HEK293T (cell line): Measurements from ENCODE around the gene MAN2A1.

ENCODE experiments used
- CTCF ChIA-PET: fragments of 350-600 bp; formaldehyde crosslinking; extraction: SDS; loops from one replicate; lab custom pipeline; 2021; ENCODE audit warnings: antibody characterized with exemption, inconsistent platforms; lab: Yijun Ruan, JAX
- POLR2A ChIA-PET: fragments of 350-600 bp; formaldehyde crosslinking; extraction: SDS; loops from one replicate; lab custom pipeline; 2020; ENCODE audit warnings: antibody characterized with exemption, inconsistent platforms; lab: Yijun Ruan, JAX
- DNase-seq: peaks from one replicate; pipeline ENCODE4 v3.0.0; 2012; ENCODE audit warnings: mixed read lengths; ENCODE audit errors: extremely low spot score
- ARNT ChIP-seq: fragments of 450-650 bp; IDR thresholded peaks from 2 replicates; pipeline ENCODE4 v1.6.1; 2017; ENCODE audit warnings: mild to moderate bottlenecking
- BHLHE40 ChIP-seq: fragments of 450-650 bp; IDR thresholded peaks from 2 replicates; pipeline ENCODE4 v1.6.1; 2016; ENCODE audit warnings: mild to moderate bottlenecking, moderate library complexity, borderline replicate concordance
- CTBP1 ChIP-seq: fragments of 450-650 bp; IDR thresholded peaks from 2 replicates; pipeline ENCODE4 v1.6.1; 2016; ENCODE audit warnings: borderline replicate concordance
- ELF4 ChIP-seq: fragments of 450-650 bp; IDR thresholded peaks from 2 replicates; pipeline ENCODE4 v1.6.1; 2017; ENCODE audit warnings: antibody characterized with exemption
- FOXA1 ChIP-seq: fragments of 450-650 bp; IDR thresholded peaks from 2 replicates; pipeline ENCODE4 v1.6.1; 2016; ENCODE audit warnings: mild to moderate bottlenecking
- FOXK2 ChIP-seq: fragments of 450-650 bp; IDR thresholded peaks from 2 replicates; pipeline ENCODE4 v1.6.1; 2016; ENCODE audit warnings: mild to moderate bottlenecking
- FOXM1 ChIP-seq: fragments of 450-650 bp; IDR thresholded peaks from 2 replicates; pipeline ENCODE4 v1.6.1; 2017; ENCODE audit warnings: mild to moderate bottlenecking, borderline replicate concordance
- HDGF ChIP-seq: fragments of 450-650 bp; IDR thresholded peaks from 2 replicates; pipeline ENCODE4 v1.6.1; 2017; ENCODE audit warnings: antibody characterized with exemption, borderline replicate concordance
- L3MBTL2 ChIP-seq: fragments of 450-650 bp; conservative IDR thresholded peaks from 2 replicates; pipeline ENCODE4 v1.6.1; 2016; ENCODE audit warnings: mild to moderate bottlenecking
- LEF1 ChIP-seq: fragments of 450-650 bp; IDR thresholded peaks from 2 replicates; pipeline ENCODE4 v1.6.1; 2017; ENCODE audit warnings: mild to moderate bottlenecking, borderline replicate concordance
- NFRKB ChIP-seq: fragments of 450-650 bp; IDR thresholded peaks from 2 replicates; pipeline ENCODE4 v1.6.1; 2016; ENCODE audit warnings: mild to moderate bottlenecking, moderate library complexity
- PKNOX1 ChIP-seq: fragments of 450-650 bp; IDR thresholded peaks from 2 replicates; pipeline ENCODE4 v1.6.1; 2016
- SP1 ChIP-seq: fragments of 450-650 bp; IDR thresholded peaks from 2 replicates; pipeline ENCODE4 v1.6.1; 2017
- SUZ12 ChIP-seq: fragments of 450-650 bp; IDR thresholded peaks from 2 replicates; pipeline ENCODE4 v1.6.1; 2016; ENCODE audit warnings: mild to moderate bottlenecking
- TARDBP ChIP-seq: fragments of 450-650 bp; IDR thresholded peaks from 2 replicates; pipeline ENCODE4 v1.6.1; 2016
- ZNF384 ChIP-seq: fragments of 450-650 bp; IDR thresholded peaks from 2 replicates; pipeline ENCODE4 v1.6.1; 2016

MAN2A1 gene

GRCh38 chr5:109689740-109690241, at the start of gene MAN2A1:
TSS of gene MAN2A1 (plus strand) at chr5:109689927. CDS start at chr5:109690418, 491 bp downstream.
- TF ChIP-seq SP1 = no peak
- TF ChIP-seq ELF4 = no peak
- no peak for TF ChIP-seq NFRKB
- no peak for TF ChIP-seq ZNF384
- TF ChIP-seq TARDBP = no peak
- TF ChIP-seq FOXK2 = no peak
- ChIA-PET CTCF (interaction anchor here (2.3 kb wide), 1 partner anchor 12 kb away, joined by 4 read pairs; no protein-coding TSS in a partner anchor), POLR2A (interaction anchor here (1.0 to 1.8 kb wide), 5 partner anchors 10 to 280 kb away, joined by 3 to 8 read pairs (median 3); partner anchors contain the start of gene PJA2)
- peak; percentile 58 for DNase-seq

- ChIA-PET POLR2A (no interaction called here), CTCF (no interaction called here)
- TF ChIP-seq FOXM1 (no peak), L3MBTL2 (no peak), LEF1 (no peak), CTBP1 (no peak), PKNOX1 (no peak), SP1 (no peak)
- DNase-seq = no peak
Measured at GRCh38 chr5:109640976-109641375, 48.8 kb upstream of the MAN2A1 start.

- ChIA-PET CTCF (no interaction called here), POLR2A (no interaction called here)
- DNase-seq = no peak
- no peak for TF ChIP-seq ZNF384
- TF ChIP-seq ELF4 = no peak
- TF ChIP-seq CTBP1 = no peak
- TF ChIP-seq FOXK2 = no peak
- TF ChIP-seq L3MBTL2 = no peak
- no peak for TF ChIP-seq NFRKB
- no peak for TF ChIP-seq FOXA1
- TF ChIP-seq ARNT = no peak
- TF ChIP-seq HDGF = no peak
- no peak for TF ChIP-seq FOXM1
- no peak for TF ChIP-seq LEF1
- no peak for TF ChIP-seq PKNOX1
- TF ChIP-seq TARDBP = no peak
- no peak for TF ChIP-seq SUZ12
Measured at GRCh38 chr5:109643791-109644350, 45.9 kb upstream of the MAN2A1 start.

GRCh38 chr5:109644829-109645228, 44.9 kb upstream of the MAN2A1 start:
- TF ChIP-seq CTBP1 (no peak), L3MBTL2 (no peak), BHLHE40 (no peak), SUZ12 (no peak), FOXM1 (no peak), ELF4 (no peak), FOXA1 (no peak), SP1 (no peak), HDGF (no peak)
- DNase-seq = no peak
- CTCF ChIA-PET = no interaction called here
- POLR2A ChIA-PET = no interaction called here

GRCh38 chr5:109645707-109646192, 44.0 kb upstream of the MAN2A1 start:
- ChIA-PET CTCF (no interaction called here), POLR2A (no interaction called here)
- DNase-seq = peak; percentile 13
- TF ChIP-seq PKNOX1 (peak; percentile 41; the same call in 1 of the 2 replicates), LEF1 (no peak), TARDBP (no peak), ZNF384 (0 out of 2 replicates have a peak, but pooled peaks have one; percentile 28), ARNT (no peak)

- ChIA-PET CTCF (interaction anchor here (0.6 kb wide), 1 partner anchor 16 kb away, joined by 4 read pairs; no protein-coding TSS in a partner anchor), POLR2A (no interaction called here)
- TF ChIP-seq PKNOX1 = peak; percentile 44; the same call in 1 of the 2 replicates
- TF ChIP-seq SUZ12 = no peak
- no peak for DNase-seq
Measured at GRCh38 chr5:109649318-109649717, 40.4 kb upstream of the MAN2A1 start.

- no peak for DNase-seq
- POLR2A ChIA-PET = no interaction called here
- CTCF ChIA-PET = no interaction called here
- no peak for TF ChIP-seq ELF4
- no peak for TF ChIP-seq CTBP1
- TF ChIP-seq HDGF = no peak
- no peak for TF ChIP-seq ZNF384
- no peak for TF ChIP-seq SP1
- TF ChIP-seq NFRKB = no peak
- TF ChIP-seq L3MBTL2 = no peak
- no peak for TF ChIP-seq PKNOX1
- no peak for TF ChIP-seq LEF1
- no peak for TF ChIP-seq BHLHE40
- no peak for TF ChIP-seq FOXM1
- no peak for TF ChIP-seq FOXA1
- TF ChIP-seq FOXK2 = no peak
- no peak for TF ChIP-seq SUZ12
- TF ChIP-seq ARNT = no peak
- TF ChIP-seq TARDBP = no peak
Measured at GRCh38 chr5:109650493-109650892, 39.2 kb upstream of the MAN2A1 start.
